Measurements from ENCODE around the gene TLR7. TPM values are rescaled to one million over a fixed set of nuclear protein-coding genes. Genes with fewer than 3 reads are reported as not detected.

TLR7 gene
- total RNA-seq, 1 experiment from 2014 or later: not detected

DNA sequence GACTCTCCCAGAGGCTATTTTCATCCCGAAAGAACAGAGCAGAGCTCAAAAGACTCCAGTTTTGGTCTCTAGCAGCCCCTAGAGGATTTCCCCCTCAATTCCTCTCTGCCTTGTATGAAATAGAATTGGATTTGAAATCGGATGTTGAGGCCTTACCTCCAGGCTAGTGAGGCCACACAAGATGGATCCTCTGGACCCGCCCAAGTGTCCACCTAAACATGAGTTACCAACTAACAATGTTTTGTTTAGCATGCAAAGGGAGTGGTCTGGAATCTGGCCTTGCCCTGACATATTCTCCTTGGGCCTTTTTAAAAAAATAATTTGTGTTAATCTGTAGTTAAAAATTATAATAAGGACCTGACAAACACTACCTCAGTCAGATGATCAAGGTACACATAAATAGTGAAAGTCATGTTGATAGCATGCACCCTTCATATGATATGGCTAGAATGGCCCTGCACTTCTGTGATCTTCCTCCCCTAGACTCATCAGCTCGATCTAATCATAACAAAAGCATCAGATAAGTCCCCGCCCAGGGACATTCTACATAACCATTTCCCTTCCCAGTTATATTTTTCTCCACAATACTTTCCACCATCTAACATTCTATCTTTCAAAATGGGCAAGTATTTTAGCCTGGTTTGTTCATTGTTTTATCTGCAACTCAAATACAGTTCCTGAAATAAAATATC lies 46.1 kb downstream of the TLR7 start:
- no peak for ATAC-seq
- Histone ChIP-seq H3K4me1 (ENCODE audit: control insufficient read depth, insufficient read depth, low read length) (no peaks in the 10 kb centered on the region), H3K36me3 (ENCODE audit: control insufficient read depth, insufficient read depth, low read length) (no peaks in the 10 kb centered on the region), H3K4me3 (ENCODE audit: low read depth in 2 of 2, low read length in 2 of 2) (no peak overlapping the region), H3K9me3 (ENCODE audit: control insufficient read depth, insufficient read depth, low read depth, low read length) (no peaks in the 10 kb centered on the region), H3K27me3 (ENCODE audit: control insufficient read depth, insufficient read depth, low read length) (no peaks in the 10 kb centered on the region), H3K27ac (ENCODE audit: low read length) (no peak overlapping the region)
- ChIA-PET POLR2A (no interaction called here), CTCF (no interaction called here)
- in situ Hi-C loops (cut with HindIII; ENCODE audit: low pct_unique_long_range_greater_than_20kb, low sequenced_read_pairs): no loop called here
- no peak for DNase-seq (ENCODE audit: low read depth, low spot score)
- TF ChIP-seq POLR2AphosphoS5 (IDR thresholded peaks at IDR 0.05; ENCODE audit: low read depth, low read length) (no peak), TCF7L2 (IDR thresholded peaks at IDR 0.05; ENCODE audit: low read depth, low read length) (no peak), SIN3A (IDR thresholded peaks at IDR 0.05; ENCODE audit: borderline replicate concordance, insufficient read depth, low read depth, low read length) (no peak), CTCF (IDR thresholded peaks at IDR 0.05) (no peak)
- TF ChIP-seq, protein P1, sequence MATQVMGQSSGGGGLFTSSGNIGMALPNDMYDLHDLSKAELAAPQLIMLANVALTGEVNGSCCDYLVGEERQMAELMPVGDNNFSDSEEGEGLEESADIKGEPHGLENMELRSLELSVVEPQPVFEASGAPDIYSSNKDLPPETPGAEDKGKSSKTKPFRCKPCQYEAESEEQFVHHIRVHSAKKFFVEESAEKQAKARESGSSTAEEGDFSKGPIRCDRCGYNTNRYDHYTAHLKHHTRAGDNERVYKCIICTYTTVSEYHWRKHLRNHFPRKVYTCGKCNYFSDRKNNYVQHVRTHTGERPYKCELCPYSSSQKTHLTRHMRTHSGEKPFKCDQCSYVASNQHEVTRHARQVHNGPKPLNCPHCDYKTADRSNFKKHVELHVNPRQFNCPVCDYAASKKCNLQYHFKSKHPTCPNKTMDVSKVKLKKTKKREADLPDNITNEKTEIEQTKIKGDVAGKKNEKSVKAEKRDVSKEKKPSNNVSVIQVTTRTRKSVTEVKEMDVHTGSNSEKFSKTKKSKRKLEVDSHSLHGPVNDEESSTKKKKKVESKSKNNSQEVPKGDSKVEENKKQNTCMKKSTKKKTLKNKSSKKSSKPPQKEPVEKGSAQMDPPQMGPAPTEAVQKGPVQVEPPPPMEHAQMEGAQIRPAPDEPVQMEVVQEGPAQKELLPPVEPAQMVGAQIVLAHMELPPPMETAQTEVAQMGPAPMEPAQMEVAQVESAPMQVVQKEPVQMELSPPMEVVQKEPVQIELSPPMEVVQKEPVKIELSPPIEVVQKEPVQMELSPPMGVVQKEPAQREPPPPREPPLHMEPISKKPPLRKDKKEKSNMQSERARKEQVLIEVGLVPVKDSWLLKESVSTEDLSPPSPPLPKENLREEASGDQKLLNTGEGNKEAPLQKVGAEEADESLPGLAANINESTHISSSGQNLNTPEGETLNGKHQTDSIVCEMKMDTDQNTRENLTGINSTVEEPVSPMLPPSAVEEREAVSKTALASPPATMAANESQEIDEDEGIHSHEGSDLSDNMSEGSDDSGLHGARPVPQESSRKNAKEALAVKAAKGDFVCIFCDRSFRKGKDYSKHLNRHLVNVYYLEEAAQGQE (IDR thresholded peaks at IDR 0.05; ENCODE audit: insufficient read depth in 1 of 2, low read depth in 2 of 2, low read length in 1 of 2): no peak
- intact Hi-C loops (cut with micrococcal nuclease; ENCODE audit: unreplicated experiment): no loop called here
- no TSS peak for BruUV-seq (replicated peaks)

DNA sequence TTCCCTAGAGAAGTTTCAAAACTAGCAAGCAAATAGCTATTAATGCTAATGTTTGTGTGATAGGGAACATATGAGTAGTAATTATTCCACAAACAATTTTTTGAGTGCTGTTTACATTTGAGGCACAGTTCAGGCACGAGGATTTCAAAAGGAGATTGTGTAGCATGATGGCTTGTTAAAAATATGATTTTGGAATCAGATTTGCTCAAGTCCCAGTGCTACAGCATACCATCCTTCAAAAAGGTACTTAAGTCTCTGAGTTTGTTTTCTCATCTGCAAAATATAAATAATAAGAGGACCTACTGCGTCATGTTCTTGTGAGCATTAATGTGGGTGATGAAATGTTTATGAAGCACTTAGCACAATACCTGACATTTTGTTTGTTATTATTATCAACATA lies 50.9 kb downstream of the TLR7 start:
- no peak overlapping the region for H3K27ac ChIP-seq (ENCODE audit: low read length)
- CTCF ChIA-PET: no interaction called here
- ATAC-seq (no peak), DNase-seq (ENCODE audit: low read depth, low spot score) (no peak)
- H3K36me3 ChIP-seq (ENCODE audit: control insufficient read depth, insufficient read depth, low read length): no peaks in the 10 kb centered on the region
- no peak overlapping the region for H3K4me3 ChIP-seq (ENCODE audit: low read depth in 2 of 2, low read length in 2 of 2)
- TF ChIP-seq, protein P1 (IDR thresholded peaks at IDR 0.05; ENCODE audit: insufficient read depth in 1 of 2, low read depth in 2 of 2, low read length in 1 of 2): no peak
- no peak for TF ChIP-seq POLR2AphosphoS5 (IDR thresholded peaks at IDR 0.05; ENCODE audit: low read depth, low read length)
- no peak for TF ChIP-seq SIN3A (IDR thresholded peaks at IDR 0.05; ENCODE audit: borderline replicate concordance, insufficient read depth, low read depth, low read length)
- no peak for TF ChIP-seq CTCF (IDR thresholded peaks at IDR 0.05)
- no peak for TF ChIP-seq TCF7L2 (IDR thresholded peaks at IDR 0.05; ENCODE audit: low read depth, low read length)
- H3K4me1 ChIP-seq (ENCODE audit: control insufficient read depth, insufficient read depth, low read length): no peaks in the 10 kb centered on the region
- in situ Hi-C loops (cut with HindIII; ENCODE audit: low pct_unique_long_range_greater_than_20kb, low sequenced_read_pairs) (no loop called here), intact Hi-C loops (cut with micrococcal nuclease; ENCODE audit: unreplicated experiment) (no loop called here)
- POLR2A ChIA-PET: no interaction called here
- no peaks in the 10 kb centered on the region for H3K27me3 ChIP-seq (ENCODE audit: control insufficient read depth, insufficient read depth, low read length)
- H3K9me3 ChIP-seq (ENCODE audit: control insufficient read depth, insufficient read depth, low read depth, low read length): no peaks in the 10 kb centered on the region
- no TSS peak for BruUV-seq (replicated peaks)
